Iris pigment epithelial cell (primary cell): ENCODE data around the gene NPIPA2.
"Not testable (repeated sequence)": the region's sequence is repeated elsewhere in the genome, so short reads cannot be mapped to it uniquely, and the experiment has no call there.

Experiments
- DNase-seq: peaks from one replicate; pipeline ENCODE4 v3.0.0-alpha.2; 2011; ENCODE audit warnings: low read depth

NPIPA2 gene

GRCh38 chr16:14742273-14743128 lies at the start of gene NPIPA2:
Gene NPIPA2, plus strand, starts transcription at chr16:14742533. Its CDS starts 5,533 bp downstream, at chr16:14748066.
- DNase-seq, result not testable (repeated sequence)

GRCh38 chr16:14694129-14694528 lies 48.2 kb upstream of the NPIPA2 start, which contains the start of gene PLA2G10:
Gene PLA2G10, minus strand, starts transcription at chr16:14694308. Its CDS starts 79 bp downstream, at chr16:14694229.
- DNase-seq, result not testable (repeated sequence)

DNA sequence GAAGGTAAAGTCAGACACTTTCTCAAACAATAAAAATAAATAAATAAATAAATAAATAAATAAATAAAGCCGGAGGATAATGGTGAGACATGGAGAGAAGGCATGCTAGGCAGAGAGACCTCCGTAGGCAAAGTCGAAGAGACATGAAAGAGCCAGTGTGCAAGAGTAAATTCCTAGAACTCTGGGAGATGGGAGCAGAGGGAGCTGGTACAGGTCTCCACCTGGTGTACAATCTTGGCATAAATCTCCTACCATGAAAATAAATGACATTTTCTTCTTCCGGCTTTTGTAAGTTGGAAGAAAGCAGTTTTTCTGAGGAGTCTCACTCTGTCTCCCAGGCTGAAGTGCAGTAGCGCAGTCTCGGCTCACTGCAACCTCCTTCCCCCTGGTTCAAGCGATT lies 40.5 kb upstream of the NPIPA2 start:
- not testable (repeated sequence) for DNase-seq

GRCh38 chr16:14702672-14703071 lies 39.7 kb upstream of the NPIPA2 start:
- DNase-seq, result not testable (repeated sequence)

DNA sequence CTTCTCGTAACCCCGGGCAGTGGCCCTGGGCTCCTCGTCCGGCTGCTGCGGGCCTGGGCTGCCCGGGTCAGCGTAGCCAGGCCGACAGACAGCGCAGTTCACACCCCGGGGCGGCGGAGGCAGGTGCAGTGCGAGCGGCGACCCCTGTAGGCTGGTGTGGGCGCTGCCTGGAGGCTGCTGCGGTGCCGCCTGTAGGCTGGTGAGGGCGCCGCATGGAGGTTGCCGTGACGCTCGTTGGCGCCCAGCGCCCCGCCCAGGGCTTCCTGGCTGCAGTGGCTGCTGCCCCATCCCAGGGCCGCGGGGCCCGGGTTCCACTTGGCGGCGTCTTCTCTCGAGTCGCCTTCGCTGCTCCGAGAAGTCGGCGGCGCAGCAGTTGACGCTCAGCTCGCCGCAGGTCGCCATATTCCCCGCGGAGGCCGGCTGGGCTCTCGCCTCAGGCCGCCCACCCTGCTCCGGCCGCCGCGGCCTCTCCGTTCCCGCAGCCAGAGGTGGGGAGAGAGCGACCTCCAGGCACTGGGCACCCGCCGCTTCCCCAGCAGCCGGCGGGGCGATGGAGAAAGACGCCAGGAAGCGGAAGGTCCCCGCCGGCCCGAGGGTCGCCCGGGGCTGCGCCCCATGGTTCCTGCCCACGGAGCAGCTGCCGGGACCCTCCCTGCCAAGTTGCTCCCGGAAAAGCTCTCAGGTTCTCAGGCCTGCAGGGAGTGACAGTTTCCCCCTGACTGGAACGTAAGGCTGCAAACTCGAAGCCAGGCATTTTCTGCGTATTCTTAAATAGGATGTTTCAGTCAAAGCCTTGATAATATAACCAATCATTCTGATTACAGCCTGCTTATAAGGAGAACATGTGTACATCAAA lies 38.9 kb upstream of the NPIPA2 start, which contains the start of gene NPIPA3:
Gene NPIPA3, plus strand, starts transcription at position 256 of the 856 bp plus-strand sequence. CDS start 5,533 bp downstream, outside the sequence.
- not testable (repeated sequence) for DNase-seq

- DNase-seq, result not testable (repeated sequence)
Observed at GRCh38 chr16:14733233-14733632, 9.1 kb upstream of the NPIPA2 start.

DNA sequence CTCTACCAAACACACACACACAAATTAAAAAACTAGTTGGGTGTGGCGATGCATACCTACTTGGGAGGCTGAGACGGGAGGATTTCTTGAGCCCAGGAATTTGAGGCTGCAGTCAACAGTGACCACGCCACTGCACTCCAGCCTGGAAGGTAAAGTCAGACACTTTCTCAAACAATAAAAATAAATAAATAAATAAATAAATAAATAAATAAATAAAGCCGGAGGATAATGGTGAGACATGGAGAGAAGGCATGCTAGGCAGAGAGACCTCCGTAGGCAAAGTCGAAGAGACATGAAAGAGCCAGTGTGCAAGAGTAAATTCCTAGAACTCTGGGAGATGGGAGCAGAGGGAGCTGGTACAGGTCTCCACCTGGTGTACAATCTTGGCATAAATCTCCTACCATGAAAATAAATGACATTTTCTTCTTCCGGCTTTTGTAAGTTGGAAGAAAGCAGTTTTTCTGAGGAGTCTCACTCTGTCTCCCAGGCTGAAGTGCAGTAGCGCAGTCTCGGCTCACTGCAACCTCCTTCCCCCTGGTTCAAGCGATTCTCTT lies 1.4 kb upstream of the NPIPA2 start:
- not testable (repeated sequence) for DNase-seq

DNA sequence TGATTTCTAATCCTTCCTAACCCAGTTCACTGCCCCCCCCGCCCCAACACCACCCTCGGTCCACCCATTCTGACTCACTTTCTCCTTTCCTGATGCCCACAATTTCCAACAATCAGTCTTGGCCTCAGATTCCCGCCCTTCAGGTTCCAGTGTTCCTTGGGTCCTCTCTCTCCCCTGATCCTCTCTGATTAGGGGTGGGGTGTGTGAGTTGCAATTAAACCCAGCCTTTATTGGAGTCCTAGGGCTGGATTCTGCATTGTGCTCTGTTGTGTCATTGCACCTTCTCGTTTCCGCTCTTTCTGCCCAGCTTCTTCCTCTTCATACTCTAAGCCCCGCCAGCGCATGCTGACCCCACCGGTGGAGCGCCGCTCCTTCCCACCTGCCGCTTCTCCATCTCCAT lies 539 bp upstream of the NPIPA2 start:
- not testable (repeated sequence) for DNase-seq

GRCh38 chr16:14773654-14774053 lies 31.3 kb downstream of the NPIPA2 start:
- not testable (repeated sequence) for DNase-seq

- DNase-seq, result not testable (repeated sequence)
Observed at GRCh38 chr16:14775624-14776023, 33.3 kb downstream of the NPIPA2 start.

- DNase-seq, result not testable (repeated sequence)
Observed at GRCh38 chr16:14776763-14777162, 34.4 kb downstream of the NPIPA2 start.

DNA sequence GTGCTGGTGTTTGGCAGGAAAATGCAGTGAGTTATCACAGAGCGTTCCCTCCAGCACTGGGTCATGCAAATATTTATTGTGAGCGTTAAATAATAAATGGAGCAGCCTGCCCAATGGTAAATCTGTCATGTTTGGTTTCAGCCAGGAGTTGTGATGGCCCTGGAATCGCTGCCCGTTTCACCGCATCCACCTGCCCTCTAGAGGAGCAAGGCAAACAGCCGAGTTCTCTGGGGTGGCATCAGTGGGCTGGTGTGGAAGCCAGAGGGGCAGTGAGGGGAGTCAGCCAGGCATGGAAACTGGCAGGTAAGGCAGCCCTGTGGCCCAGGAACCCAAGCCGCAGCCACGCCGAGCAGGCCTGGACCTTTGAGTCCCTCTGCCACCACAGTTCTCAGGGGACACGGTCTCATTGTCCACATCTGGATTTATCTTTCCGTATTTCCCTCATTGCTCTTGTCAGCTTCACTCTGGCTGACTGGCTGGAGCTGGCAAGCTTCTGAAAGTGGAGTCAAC lies 37.1 kb downstream of the NPIPA2 start:
- DNase-seq, result not testable (repeated sequence)

GRCh38 chr16:14786180-14786579 lies 43.8 kb downstream of the NPIPA2 start:
- not testable (repeated sequence) for DNase-seq

DNA sequence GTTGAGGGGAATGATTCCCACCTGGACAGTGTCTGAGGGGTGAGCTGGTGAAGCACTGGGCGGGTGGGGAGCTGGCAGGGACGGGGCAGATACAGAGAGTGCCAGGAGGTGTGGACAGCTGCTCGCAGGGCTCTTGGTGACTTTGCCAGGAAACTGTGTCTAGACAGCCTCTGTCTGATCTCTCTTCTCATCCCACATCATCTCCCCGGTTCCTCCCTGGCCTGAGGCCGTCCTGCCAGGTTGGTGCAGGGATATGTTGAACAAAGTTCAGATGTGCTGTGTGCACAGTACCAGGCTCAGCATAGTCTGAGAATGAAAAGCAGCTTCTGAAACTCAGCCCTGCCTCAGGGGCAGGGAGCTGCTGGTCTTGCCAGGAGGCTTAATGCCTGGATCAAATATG lies 47.2 kb downstream of the NPIPA2 start:
- not testable (repeated sequence) for DNase-seq

DNA sequence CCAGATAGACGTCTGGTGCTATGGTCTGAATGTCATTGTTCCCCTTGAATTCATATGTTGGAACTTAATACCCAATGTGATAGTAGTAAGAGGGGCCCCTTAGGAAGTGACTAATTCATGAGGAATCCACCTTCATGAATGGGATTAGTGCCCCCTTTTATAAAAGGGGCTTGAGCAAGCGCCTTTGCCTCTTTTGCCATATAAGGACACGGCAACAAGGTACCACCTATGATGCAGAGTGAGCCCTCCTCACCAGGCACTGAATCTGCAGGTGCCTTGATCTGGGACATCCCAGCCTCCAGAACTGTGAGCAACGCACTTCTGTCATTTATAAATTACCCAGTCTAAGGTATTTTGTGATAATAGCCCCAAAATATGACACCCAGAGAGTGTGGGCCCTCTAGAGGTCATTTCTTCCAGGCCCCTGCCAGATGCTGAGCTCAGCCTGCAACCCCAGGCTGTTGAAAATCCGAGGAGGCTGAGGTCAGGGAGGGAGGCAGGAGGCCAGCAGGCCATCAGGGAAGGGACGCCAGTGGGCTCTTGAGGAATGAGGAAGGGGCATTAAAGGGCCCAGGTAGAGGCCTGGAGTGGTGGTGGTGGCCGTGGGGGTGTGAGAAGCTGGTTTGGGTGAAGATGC lies 48.1 kb downstream of the NPIPA2 start:
- not testable (repeated sequence) for DNase-seq

GRCh38 chr16:14792914-14793313 lies 50.6 kb downstream of the NPIPA2 start:
- DNase-seq, result not testable (repeated sequence)

GRCh38 chr16:14797558-14797957 lies 55.2 kb downstream of the NPIPA2 start:
- DNase-seq, result not testable (repeated sequence)

- DNase-seq, result not testable (repeated sequence)
Observed at GRCh38 chr16:14803577-14803976, 61.2 kb downstream of the NPIPA2 start.

- peak; percentile 18 for DNase-seq
Observed at GRCh38 chr16:14807184-14807678, 64.9 kb downstream of the NPIPA2 start.

- DNase-seq, result not testable (repeated sequence)
Observed at GRCh38 chr16:14813890-14814289, 71.6 kb downstream of the NPIPA2 start.
